SH-SY5Y (cell line): ENCODE results near the gene CANX.

ENCODE experiments used
- GATA2 ChIP-seq: IDR thresholded peaks from 2 replicates; pipeline ENCODE4 v1.6.1; 2011; ENCODE audit warnings: mild to moderate bottlenecking, low read depth, low read length
- GATA3 ChIP-seq: IDR thresholded peaks from 2 replicates; pipeline ENCODE4 v1.6.1; 2011; ENCODE audit warnings: low read depth, mild to moderate bottlenecking, low read length, moderate library complexity

DNA sequence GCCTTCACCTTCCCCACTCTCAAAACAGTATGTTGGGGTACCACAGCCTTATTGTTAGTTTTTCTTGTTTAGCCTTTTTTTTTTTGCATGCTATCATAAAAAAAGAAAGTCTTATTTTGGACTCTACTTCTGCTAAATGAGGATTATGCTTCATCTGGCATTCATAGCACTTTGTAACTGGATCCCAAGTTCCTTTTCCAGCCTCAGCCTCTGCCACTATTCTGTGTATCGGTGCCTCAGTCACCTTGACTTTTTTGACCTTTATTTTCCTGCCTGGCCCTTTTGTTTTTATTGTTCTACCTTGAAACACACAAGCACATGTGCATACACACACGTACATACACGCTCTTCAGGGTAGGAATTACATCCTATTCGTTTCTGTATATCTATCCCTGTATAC, 25.4 kb downstream of the CANX start:
- no peak for TF ChIP-seq GATA3
- TF ChIP-seq GATA2: no peak
